Occipital lobe (tissue), 2 donors: ENCODE measurements around the gene ATP6V1F. TPM values are rescaled to one million over a fixed set of nuclear protein-coding genes. Genes with fewer than 3 reads are reported as not detected.

ENCODE experiments used
- DNase-seq: peaks from one replicate; lab custom pipeline; 2025; lab: John Stamatoyannopoulos, UW
- total RNA-seq: library from RNA; depleted of rRNA; stranded (reverse); fragments of >200 nt; gene quantifications from one replicate; pipeline ENCODE4 v1.2.3, GENCODE V29; 2014

ATP6V1F gene
- total RNA-seq, 1 donor from 2014 or later: 61.8 TPM

- DNase-seq: no peak
Observed at GRCh38 chr7:128848289-128849155, 14.1 kb upstream of the ATP6V1F start.

- DNase-seq: no peak
Observed at GRCh38 chr7:128849156-128849515, 13.5 kb upstream of the ATP6V1F start.

GRCh38 chr7:128849804-128850490 is 12.7 kb upstream of the ATP6V1F start:
- DNase-seq: no peak

- DNase-seq: no peak
Observed at GRCh38 chr7:128852537-128853254, 10.0 kb upstream of the ATP6V1F start.

- DNase-seq: no peak
Observed at GRCh38 chr7:128853799-128854198, 8.9 kb upstream of the ATP6V1F start.

GRCh38 chr7:128854396-128854795 is 8.3 kb upstream of the ATP6V1F start:
- DNase-seq: no peak

- no peak for DNase-seq
Observed at GRCh38 chr7:128855559-128855958, 7.1 kb upstream of the ATP6V1F start.

- no peak for DNase-seq
Observed at GRCh38 chr7:128856001-128856718, 6.5 kb upstream of the ATP6V1F start.

GRCh38 chr7:128858380-128859231 is 4.0 kb upstream of the ATP6V1F start:
- DNase-seq: no peak

- DNase-seq: no peak
Observed at GRCh38 chr7:128859232-128860157, 3.2 kb upstream of the ATP6V1F start.

GRCh38 chr7:128860158-128861073 is 2.2 kb upstream of the ATP6V1F start:
- no peak for DNase-seq

GRCh38 chr7:128861957-128862570 is 592 bp upstream of the ATP6V1F start:
- DNase-seq: no peak

- DNase-seq: no peak
Observed at GRCh38 chr7:128863433-128863989, 855 bp downstream of the ATP6V1F start.

GRCh38 chr7:128865303-128865702 is 2.6 kb downstream of the ATP6V1F start:
- no peak for DNase-seq

GRCh38 chr7:128865996-128866877 is 3.6 kb downstream of the ATP6V1F start:
- no peak for DNase-seq

- no peak for DNase-seq
Observed at GRCh38 chr7:128867241-128867640, 4.6 kb downstream of the ATP6V1F start.
